GM18520 (cell line): ENCODE data around the gene AP1S1.
"Not testable (repeated sequence)": the region's sequence is repeated elsewhere in the genome, so short reads cannot be mapped to it uniquely, and the experiment has no call there.

Experiments
- ATAC-seq: cut with Tn5 transposase; IDR thresholded peaks from one replicate; pipeline ENCODE4 v1.9.1; 2021; ENCODE audit not compliant: unreplicated experiment

AP1S1 gene

DNA sequence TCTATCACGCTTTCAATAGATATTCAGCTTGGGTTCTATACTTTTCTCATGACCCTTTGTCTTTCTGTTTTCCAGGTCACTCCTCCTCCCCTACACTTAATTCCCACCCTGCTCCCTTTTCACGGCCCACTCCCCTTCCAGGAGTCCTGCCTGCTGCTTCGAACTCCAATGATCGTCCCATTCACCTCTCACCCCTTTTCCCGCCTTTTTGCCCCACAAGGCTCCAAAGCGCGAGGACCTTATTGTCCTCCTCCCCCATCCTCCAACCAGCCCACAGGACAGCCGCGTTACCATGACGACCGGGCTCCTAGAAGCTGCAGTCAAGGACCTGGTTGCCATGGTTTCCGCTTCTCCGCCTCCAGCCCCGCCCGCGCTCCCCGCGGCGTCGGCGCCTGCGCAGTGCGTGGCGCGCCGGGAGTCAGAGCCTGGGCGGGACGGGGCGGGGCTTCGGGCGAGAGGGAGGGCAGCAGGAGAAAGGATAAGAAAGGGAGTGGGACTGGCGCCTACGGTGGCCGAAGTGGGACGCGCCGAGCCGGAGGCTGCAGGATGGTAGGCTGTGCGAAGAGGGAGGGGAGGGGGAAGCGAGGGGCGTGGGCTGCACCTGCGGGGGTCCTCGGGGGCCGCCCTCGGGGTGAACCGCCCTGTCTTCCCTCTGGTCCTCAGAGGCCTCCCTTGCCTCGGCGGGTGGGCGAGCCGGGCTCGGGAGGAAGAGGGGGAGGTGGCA, at the start of gene AP1S1:
TSS of gene AP1S1 (plus strand) at position 508 of the 724 bp plus-strand sequence. CDS start at position 547, 39 bp downstream.
- peak; percentile 73 for ATAC-seq

GRCh38 chr7:101104799-101105198, 49.5 kb upstream of the AP1S1 start:
- ATAC-seq = no peak

- not testable (repeated sequence) for ATAC-seq
These were observed 49.0 kb upstream of the AP1S1 start for GRCh38 chr7:101105248-101105647.

- ATAC-seq = no peak
These were observed 47.9 kb upstream of the AP1S1 start for GRCh38 chr7:101106386-101106785.

GRCh38 chr7:101108330-101108857, 45.9 kb upstream of the AP1S1 start:
- ATAC-seq = no peak

- ATAC-seq = no peak
These were observed 45.3 kb upstream of the AP1S1 start for GRCh38 chr7:101108961-101109360.

- ATAC-seq = no peak
These were observed 44.9 kb upstream of the AP1S1 start for GRCh38 chr7:101109368-101109767.

GRCh38 chr7:101111261-101111660, 43.0 kb upstream of the AP1S1 start:
- ATAC-seq = no peak

GRCh38 chr7:101112233-101112632, 42.0 kb upstream of the AP1S1 start:
- no peak for ATAC-seq

DNA sequence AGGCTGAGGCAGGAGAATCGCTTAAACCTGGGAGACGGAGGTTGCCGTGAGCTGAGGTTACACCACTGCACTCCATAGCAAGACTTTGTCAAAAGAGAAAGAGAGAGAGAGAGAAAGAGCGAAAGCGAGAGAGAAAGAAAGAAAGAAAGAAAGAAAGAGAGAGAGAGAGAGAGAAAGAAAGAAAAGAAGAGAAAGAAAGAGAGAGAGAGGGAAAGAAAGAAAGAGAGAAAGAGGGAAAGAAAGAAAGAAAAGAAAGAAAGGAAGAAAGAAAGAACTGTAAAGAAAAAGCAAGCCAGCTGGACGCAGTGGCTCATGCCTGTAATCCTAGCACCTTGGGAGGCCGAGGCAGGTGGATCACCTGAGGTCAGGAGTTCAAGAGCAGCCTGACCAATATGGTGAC, 41.1 kb upstream of the AP1S1 start:
- not testable (repeated sequence) for ATAC-seq

- no peak for ATAC-seq
These were observed 40.4 kb upstream of the AP1S1 start for GRCh38 chr7:101113836-101114235.

GRCh38 chr7:101114492-101114891, 39.8 kb upstream of the AP1S1 start:
- ATAC-seq = no peak

DNA sequence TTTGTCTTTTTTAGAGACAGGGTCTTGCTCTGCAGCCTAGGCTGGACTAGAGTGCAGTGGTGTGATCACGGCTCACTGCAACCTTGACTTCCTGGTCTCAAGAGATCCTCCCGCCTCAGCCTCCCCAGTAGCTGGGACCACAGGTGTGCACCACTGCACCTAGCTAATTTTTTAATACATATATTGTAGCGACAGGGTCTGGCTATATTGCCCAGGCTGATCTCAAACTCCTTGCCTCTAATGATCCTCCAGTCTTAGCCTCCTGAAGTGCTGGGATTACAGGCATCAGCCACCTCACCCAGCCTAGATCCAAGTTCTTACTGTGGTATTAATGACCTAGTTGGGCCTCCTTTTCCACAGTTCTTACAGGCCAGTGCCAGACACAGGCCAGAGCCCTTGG, 39.1 kb upstream of the AP1S1 start:
- no peak for ATAC-seq

GRCh38 chr7:101116898-101117297, 37.4 kb upstream of the AP1S1 start:
- ATAC-seq = no peak

DNA sequence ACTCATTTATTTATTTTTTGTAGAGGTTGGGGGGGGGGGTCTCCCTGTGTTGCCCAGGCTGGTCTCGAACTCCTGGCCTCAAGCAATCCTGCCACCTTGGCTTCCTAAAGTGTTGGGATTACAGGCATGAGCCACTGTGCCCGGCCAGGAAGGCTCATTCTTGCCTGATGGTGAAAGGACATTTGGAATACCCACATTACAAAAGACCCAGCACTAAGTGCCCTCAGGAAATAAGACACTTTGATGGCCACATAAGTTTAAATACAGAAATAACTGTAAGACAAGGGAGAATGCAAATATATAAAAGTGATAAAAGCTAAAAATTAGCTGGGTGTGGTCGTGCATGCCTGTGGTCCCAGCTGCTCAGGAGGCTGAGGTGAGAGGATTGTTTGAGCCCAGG, 35.4 kb upstream of the AP1S1 start:
- no peak for ATAC-seq

GRCh38 chr7:101119876-101120275, 34.4 kb upstream of the AP1S1 start:
- ATAC-seq = no peak

GRCh38 chr7:101120315-101120714, 34.0 kb upstream of the AP1S1 start:
- no peak for ATAC-seq

DNA sequence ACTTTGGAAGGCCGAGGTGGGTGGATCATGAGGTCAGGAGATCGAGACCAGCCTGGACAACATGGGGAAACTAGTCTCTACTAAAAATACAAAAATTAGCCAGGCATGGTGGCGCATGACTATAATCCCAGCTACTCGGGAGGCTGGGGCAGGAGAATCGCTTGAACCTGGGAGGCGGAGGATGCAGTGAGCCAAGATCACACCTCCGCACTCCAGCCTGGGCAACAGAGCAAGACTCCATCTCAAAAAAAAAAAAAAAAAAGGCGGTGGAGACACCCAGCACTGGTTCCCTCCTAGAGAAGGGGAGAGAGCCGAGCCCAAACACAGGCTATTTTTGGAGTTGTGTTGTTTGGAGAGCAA, 32.7 kb upstream of the AP1S1 start:
- ATAC-seq = not testable (repeated sequence)

GRCh38 chr7:101121991-101122932, 32.0 kb upstream of the AP1S1 start:
- no peak for ATAC-seq

GRCh38 chr7:101122933-101123702, 31.2 kb upstream of the AP1S1 start:
- no peak for ATAC-seq

GRCh38 chr7:101123703-101124068, 30.6 kb upstream of the AP1S1 start:
- no peak for ATAC-seq
